Stimulated activated CD4-positive, alpha-beta T cell treated with anti-CD3 and anti-CD28 coated beads, Interleukin-15, amount 100 ng/mL, for 48 hours (primary cell): ENCODE data around the gene LRRC10B.

Source experiments
- DNase-seq, 2 donors: peaks; one replicate each; pipeline ENCODE4 v3.0.0-alpha.2; 2020; ENCODE audit warnings: low read depth in 2 of 2

LRRC10B gene

GRCh38 chr11:61531044-61531443, 22.5 kb downstream of the LRRC10B start:
- no peak for DNase-seq

GRCh38 chr11:61532134-61533038, 23.8 kb downstream of the LRRC10B start:
- peak in 1 of 2 donors; percentile 27 for DNase-seq

- no peak for DNase-seq
These were observed 24.5 kb downstream of the LRRC10B start for GRCh38 chr11:61533039-61533375.

GRCh38 chr11:61533401-61533800, 24.9 kb downstream of the LRRC10B start:
- DNase-seq, result no peak

GRCh38 chr11:61534025-61534932, 25.7 kb downstream of the LRRC10B start:
- DNase-seq, result no peak

- DNase-seq, result no peak
These were observed 26.6 kb downstream of the LRRC10B start for GRCh38 chr11:61534933-61535839.

- DNase-seq, result no peak
These were observed 27.6 kb downstream of the LRRC10B start for GRCh38 chr11:61535998-61536675.

GRCh38 chr11:61536676-61537270, 28.2 kb downstream of the LRRC10B start:
- no peak for DNase-seq

GRCh38 chr11:61537326-61537725, 28.8 kb downstream of the LRRC10B start:
- no peak for DNase-seq

- no peak for DNase-seq
These were observed 30.1 kb downstream of the LRRC10B start for GRCh38 chr11:61538636-61538961.

- DNase-seq, result no peak
These were observed 30.5 kb downstream of the LRRC10B start for GRCh38 chr11:61539006-61539405.

- no peak for DNase-seq
These were observed 31.3 kb downstream of the LRRC10B start for GRCh38 chr11:61539831-61540357.

GRCh38 chr11:61540528-61540927, 32.0 kb downstream of the LRRC10B start:
- no peak for DNase-seq

- no peak for DNase-seq
These were observed 33.0 kb downstream of the LRRC10B start for GRCh38 chr11:61541598-61541997.

GRCh38 chr11:61542024-61542461, 33.5 kb downstream of the LRRC10B start:
- no peak for DNase-seq

GRCh38 chr11:61542705-61543104, 34.2 kb downstream of the LRRC10B start:
- DNase-seq, result no peak

- DNase-seq, result no peak
These were observed 35.2 kb downstream of the LRRC10B start for GRCh38 chr11:61543606-61544306.

- no peak for DNase-seq
These were observed 35.9 kb downstream of the LRRC10B start for GRCh38 chr11:61544466-61544865.

- no peak for DNase-seq
These were observed 36.8 kb downstream of the LRRC10B start for GRCh38 chr11:61545341-61545740.

GRCh38 chr11:61545921-61546320, 37.4 kb downstream of the LRRC10B start:
- no peak for DNase-seq
